Activated CD4-positive, alpha-beta T cell treated with anti-CD3 and anti-CD28 coated beads for 24 hours (primary cell): ENCODE data around the gene MRAP.

Experiments
- DNase-seq, 2 donors: peaks; one replicate each; pipeline ENCODE4 v3.0.0-alpha.2; 2020; ENCODE audit warnings: low read depth in 2 of 2

MRAP gene

GRCh38 chr21:32349333-32349944, 50.8 kb downstream of the MRAP start:
- no peak for DNase-seq

- no peak for DNase-seq
These were observed 51.7 kb downstream of the MRAP start for GRCh38 chr21:32350211-32350980.

- no peak for DNase-seq
These were observed 52.3 kb downstream of the MRAP start for GRCh38 chr21:32350981-32351380.

GRCh38 chr21:32351428-32351827, 52.8 kb downstream of the MRAP start:
- no peak for DNase-seq

- DNase-seq: no peak
These were observed 53.9 kb downstream of the MRAP start for GRCh38 chr21:32352526-32352925.

GRCh38 chr21:32353002-32353711, 54.5 kb downstream of the MRAP start:
- no peak for DNase-seq

GRCh38 chr21:32356874-32357395, 58.3 kb downstream of the MRAP start:
- no peak for DNase-seq

GRCh38 chr21:32359719-32360260, 61.1 kb downstream of the MRAP start:
- no peak for DNase-seq

- DNase-seq: no peak
These were observed 61.8 kb downstream of the MRAP start for GRCh38 chr21:32360401-32360975.
